Gastrocnemius medialis (tissue), 4 donors: ENCODE results near the gene LATS2. TPM values are rescaled to one million over a fixed set of nuclear protein-coding genes. Genes with fewer than 3 reads are reported as not detected.
"Not testable (repeated sequence)": the region's sequence is repeated elsewhere in the genome, so short reads cannot be mapped to it uniquely, and the experiment has no call there.

Experiments
- ATAC-seq, 2 donors: fragments of 150-250 bp; one replicate each; pipeline ENCODE4 v1.9.1; 2016
- DNase-seq, 2 donors: peaks; one replicate each; pipeline ENCODE4 v3.0.0-alpha.2; 2019
- H3K27ac ChIP-seq, 4 donors: fragments of 200-600 bp; sonication (generic); 1 replicate in 1 of 4; 2 replicates in 3 of 4; pipeline ENCODE4 v1.5.1; 2016 to 2018; ENCODE audit warnings: mild to moderate bottlenecking in 2 of 4, moderate library complexity in 1 of 4
- H3K27me3 ChIP-seq, 3 donors: fragments of 200-600 bp; sonication (generic) in 2 of 3; 1 replicate in 1 of 3; 2 replicates in 2 of 3; pipeline versions ENCODE4 v1.5.1 to v1.6.0; 2016 to 2019; ENCODE audit warnings: mild to moderate bottlenecking in 1 of 3, moderate library complexity in 1 of 3
- H3K36me3 ChIP-seq, 2 donors: fragments of 200-600 bp; sonication (generic) in 1 of 2; one replicate each; pipeline ENCODE4 v1.5.1; 2017 to 2018
- H3K4me1 ChIP-seq, 2 donors: fragments of 200-600 bp; sonication (generic) in 1 of 2; one replicate each; pipeline ENCODE4 v1.5.1; 2016 to 2017; ENCODE audit warnings: mild to moderate bottlenecking in 2 of 2
- H3K4me3 ChIP-seq, 4 donors: fragments of 200-600 bp; sonication (generic) in 3 of 4; 1 replicate in 1 of 4; 2 replicates in 3 of 4; pipeline ENCODE4 v1.5.1; 2016 to 2019; ENCODE audit warnings: mild to moderate bottlenecking in 2 of 4
- H3K9me3 ChIP-seq, 3 donors: fragments of 200-600 bp; sonication (generic) in 2 of 3; 1 replicate in 1 of 3; 2 replicates in 2 of 3; pipeline ENCODE4 v1.5.1; 2016 to 2019
- POLR2A ChIP-seq, 2 donors: fragments of 450-650 bp; IDR thresholded peaks; one replicate each; pipeline ENCODE4 v1.6.1; 2017; ENCODE audit warnings: antibody characterized with exemption in 2 of 2, mild to moderate bottlenecking in 2 of 2, moderate library complexity in 2 of 2
- in situ Hi-C, 4 donors: fragments of 200-750 bp; cut with MboI; loops; one replicate each; pipeline versions ENCODE4 v1.15.0 to v1.8.0; 2017; ENCODE audit warnings: low sequenced_read_pairs in 4 of 4
- intact Hi-C: fragments of 100-400 bp; cut with DNase I; formaldehyde crosslinking; loops from one replicate; pipeline ENCODE4 v1.15.1; 2023; ENCODE audit warnings: low total_unique reads
- total RNA-seq, 4 donors: library from RNA; depleted of rRNA; stranded (reverse); fragments of >200 nt; gene quantifications; one replicate each; pipeline versions ENCODE4 v1.1.0 to v1.2.3, GENCODE V29; 2016
- TF ChIP-seq, protein P1 (sequence below), 5 experiments: fragments of 450-650 bp in 3 of 5; fragments of 200-600 bp in 2 of 5; sonication (generic) in 2 of 5; IDR thresholded peaks in 4 of 5; conservative IDR thresholded peaks in 1 of 5; 1 replicate in 4 of 5; 2 replicates in 1 of 5; pipeline ENCODE4 v1.5.1; 2016 to 2019; ENCODE audit warnings: antibody characterized with exemption in 5 of 5, mild to moderate bottlenecking in 3 of 5, moderate library complexity in 3 of 5

LATS2 gene
- total RNA-seq, 4 donors from 2014 or later, result 11.5 to 34.1 (median 18.8) TPM

GRCh38 chr13:21050288-21051197 lies 10.8 kb downstream of the LATS2 start:
- intact Hi-C loops, result no loop called here
- Histone ChIP-seq H3K27me3 (no peaks in the 10 kb centered on the region), H3K27ac (peak overlapping the region; percentile 53 to 82 (median 61)), H3K4me3 (no peak overlapping the region), H3K4me1 (peaks cover 61 to 77% of the 10 kb centered on the region in 2 donors), H3K9me3 (no peaks in the 10 kb centered on the region), H3K36me3 (peaks cover 0 to 3% of the 10 kb centered on the region in 2 donors)
- ATAC-seq, result peak in 1 of 2 donors; percentile 25
- in situ Hi-C loops, result no loop called here
- TF ChIP-seq POLR2A (IDR thresholded peaks at IDR 0.05), result no peak
- TF ChIP-seq, protein P1, sequence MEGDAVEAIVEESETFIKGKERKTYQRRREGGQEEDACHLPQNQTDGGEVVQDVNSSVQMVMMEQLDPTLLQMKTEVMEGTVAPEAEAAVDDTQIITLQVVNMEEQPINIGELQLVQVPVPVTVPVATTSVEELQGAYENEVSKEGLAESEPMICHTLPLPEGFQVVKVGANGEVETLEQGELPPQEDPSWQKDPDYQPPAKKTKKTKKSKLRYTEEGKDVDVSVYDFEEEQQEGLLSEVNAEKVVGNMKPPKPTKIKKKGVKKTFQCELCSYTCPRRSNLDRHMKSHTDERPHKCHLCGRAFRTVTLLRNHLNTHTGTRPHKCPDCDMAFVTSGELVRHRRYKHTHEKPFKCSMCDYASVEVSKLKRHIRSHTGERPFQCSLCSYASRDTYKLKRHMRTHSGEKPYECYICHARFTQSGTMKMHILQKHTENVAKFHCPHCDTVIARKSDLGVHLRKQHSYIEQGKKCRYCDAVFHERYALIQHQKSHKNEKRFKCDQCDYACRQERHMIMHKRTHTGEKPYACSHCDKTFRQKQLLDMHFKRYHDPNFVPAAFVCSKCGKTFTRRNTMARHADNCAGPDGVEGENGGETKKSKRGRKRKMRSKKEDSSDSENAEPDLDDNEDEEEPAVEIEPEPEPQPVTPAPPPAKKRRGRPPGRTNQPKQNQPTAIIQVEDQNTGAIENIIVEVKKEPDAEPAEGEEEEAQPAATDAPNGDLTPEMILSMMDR (IDR thresholded peaks at IDR 0.05 in 4 of 5, conservative IDR thresholded peaks at IDR 0.05 in 1 of 5), result no peak
- no peak for DNase-seq

DNA sequence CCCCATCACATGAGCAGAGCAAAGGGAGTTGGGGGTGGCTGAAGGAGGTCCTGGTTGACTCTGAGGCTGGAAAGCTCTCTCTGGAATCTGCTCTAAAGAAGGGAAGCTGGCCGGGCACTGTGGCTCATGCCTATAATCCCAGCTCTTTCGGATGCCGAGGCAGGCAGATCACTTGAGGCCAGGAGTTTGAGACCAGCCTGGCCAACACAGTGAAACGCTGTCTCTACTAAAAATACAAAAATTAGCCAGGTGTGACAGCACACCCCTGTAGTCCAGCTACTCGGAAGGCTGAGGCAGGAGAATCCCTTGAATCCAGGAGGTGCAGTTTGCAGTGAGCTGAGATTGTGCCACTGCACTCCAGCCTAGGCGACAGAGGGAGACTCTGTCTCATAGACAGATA lies 11.7 kb downstream of the LATS2 start:
- H3K36me3 ChIP-seq, H3K27me3 ChIP-seq, in situ Hi-C loops, intact Hi-C loops, DNase-seq, ATAC-seq, H3K4me3 ChIP-seq, H3K9me3 ChIP-seq: not testable (repeated sequence)
- H3K4me1 ChIP-seq, result peaks cover 59 to 77% of the 10 kb centered on the region in 2 donors
- H3K27ac ChIP-seq, result peak overlapping the region; percentile 53 to 82 (median 61)

- TF ChIP-seq, protein P1 (IDR thresholded peaks at IDR 0.05 in 4 of 5, conservative IDR thresholded peaks at IDR 0.05 in 1 of 5), result no peak
- TF ChIP-seq POLR2A (IDR thresholded peaks at IDR 0.05), result no peak
- intact Hi-C loops, result no loop called here
- ATAC-seq (no peak), DNase-seq (no peak)
- in situ Hi-C loops, result no loop called here
- no peaks in the 10 kb centered on the region for H3K27me3 ChIP-seq
- H3K4me1 ChIP-seq, result peaks cover 59 to 76% of the 10 kb centered on the region in 2 donors
- peaks cover 0 to 9% of the 10 kb centered on the region in 2 donors for H3K36me3 ChIP-seq
- peak overlapping the region; percentile 53 to 82 (median 61) for H3K27ac ChIP-seq
- no peaks in the 10 kb centered on the region for H3K9me3 ChIP-seq
- H3K4me3 ChIP-seq, result no peak overlapping the region
Measured at GRCh38 chr13:21048901-21049698, 12.3 kb downstream of the LATS2 start.

- no peak for ATAC-seq
- intact Hi-C loops, result no loop called here
Measured at GRCh38 chr13:21047591-21048282, 13.6 kb downstream of the LATS2 start.

More at GRCh38 chr13:21047591-21048282, 13.6 kb downstream of the LATS2 start:
- Histone ChIP-seq H3K4me1 (peaks cover 57 to 73% of the 10 kb centered on the region in 2 donors), H3K4me3 (no peak overlapping the region), H3K27me3 (no peaks in the 10 kb centered on the region), H3K36me3 (peaks cover 0 to 9% of the 10 kb centered on the region in 2 donors), H3K9me3 (no peaks in the 10 kb centered on the region), H3K27ac (peak overlapping the region; percentile 72 to 82 (median 74))
- in situ Hi-C loops, result no loop called here
- no peak for DNase-seq
- TF ChIP-seq, protein P1 (IDR thresholded peaks at IDR 0.05 in 4 of 5, conservative IDR thresholded peaks at IDR 0.05 in 1 of 5), result no peak
- no peak for TF ChIP-seq POLR2A (IDR thresholded peaks at IDR 0.05)
